ENCODE results near the gene CTNNA2. TPM values are rescaled to one million over a fixed set of nuclear protein-coding genes. Genes with fewer than 3 reads are reported as not detected.

CTNNA2 gene
- polyA plus RNA-seq, 2 of the 4 experiments (the other 2 are of a cell fraction) = 0.50 to 0.94 TPM

DNA sequence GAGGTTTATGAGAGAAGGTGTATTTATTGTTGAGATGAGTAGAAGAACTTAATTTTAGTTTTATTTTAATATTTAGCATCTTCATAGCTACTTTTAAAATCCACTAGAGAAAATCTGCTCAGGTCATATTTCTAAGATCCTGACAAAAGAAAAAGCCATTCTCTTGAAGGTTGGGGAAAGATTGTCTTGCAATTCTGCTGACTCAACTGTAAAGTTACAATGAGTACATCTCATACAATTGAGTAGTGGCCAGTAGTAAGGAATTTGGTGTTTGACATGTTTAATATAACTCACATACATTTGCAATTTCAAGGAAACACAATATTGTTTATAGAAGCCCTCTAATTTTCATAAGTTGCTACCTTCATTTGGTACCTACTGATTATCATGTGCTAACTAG lies 447.2 kb downstream of the CTNNA2 start:
- CTCF ChIA-PET = no interaction called here
- ATAC-seq = no peak
- no peak for TF ChIP-seq CHD4 (IDR thresholded peaks at IDR 0.05; ENCODE audit: borderline replicate concordance)
- no peak for TF ChIP-seq POLR2A (IDR thresholded peaks at IDR 0.05; ENCODE audit: low read length)
- TF ChIP-seq MAFK (IDR thresholded peaks at IDR 0.05; ENCODE audit: partially characterized antibody) = peak; percentile 82
- Histone ChIP-seq H3K4me3 (no peak overlapping the region), H3K4me2 (no peak overlapping the region), H3K4me1 (no peaks in the 10 kb centered on the region), H3K9me3 (no peaks in the 10 kb centered on the region; the same call in 2 of the 3 replicates), H3K27ac (no peak overlapping the region)
- POLR2A ChIA-PET = no interaction called here
- no peak for DNase-seq (ENCODE audit: low read depth in 1 of 2, low spot score in 1 of 2)
- FAIRE-seq = no peak

DNA sequence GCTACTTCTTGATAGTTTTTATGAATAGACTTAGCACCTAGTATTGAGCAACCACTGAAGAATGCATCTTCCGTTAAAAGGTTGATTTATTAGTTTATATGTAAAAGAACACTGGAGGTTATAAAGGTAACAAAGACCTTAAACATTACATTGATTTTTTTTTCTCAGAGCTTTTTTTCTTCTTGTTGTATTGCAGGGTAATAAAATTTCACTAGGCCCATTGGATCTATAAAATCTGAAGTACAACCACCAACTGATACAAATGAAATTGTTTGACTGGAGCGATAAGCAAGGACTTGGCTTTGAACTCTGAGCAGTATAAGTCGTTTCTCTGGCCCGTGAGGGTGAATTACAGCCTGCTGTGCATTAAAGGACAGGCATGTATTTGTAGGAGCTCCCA lies 447.7 kb downstream of the CTNNA2 start:
- ChIA-PET POLR2A (no interaction called here), CTCF (no interaction called here)
- ATAC-seq = no peak
- Histone ChIP-seq H3K4me1 (no peaks in the 10 kb centered on the region), H3K4me3 (no peak overlapping the region), H3K4me2 (no peak overlapping the region), H3K9me3 (no peaks in the 10 kb centered on the region; the same call in 2 of the 3 replicates), H3K27ac (no peak overlapping the region)
- DNase-seq (ENCODE audit: low read depth in 1 of 2, low spot score in 1 of 2) = no peak
- no peak for FAIRE-seq
- WGBS (ENCODE audit: missing lambda C conversion rate) = 35% methylated on average over 4 of the region's 4 CpGs
- TF ChIP-seq, protein P1, sequence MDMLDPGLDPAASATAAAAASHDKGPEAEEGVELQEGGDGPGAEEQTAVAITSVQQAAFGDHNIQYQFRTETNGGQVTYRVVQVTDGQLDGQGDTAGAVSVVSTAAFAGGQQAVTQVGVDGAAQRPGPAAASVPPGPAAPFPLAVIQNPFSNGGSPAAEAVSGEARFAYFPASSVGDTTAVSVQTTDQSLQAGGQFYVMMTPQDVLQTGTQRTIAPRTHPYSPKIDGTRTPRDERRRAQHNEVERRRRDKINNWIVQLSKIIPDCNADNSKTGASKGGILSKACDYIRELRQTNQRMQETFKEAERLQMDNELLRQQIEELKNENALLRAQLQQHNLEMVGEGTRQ (IDR thresholded peaks at IDR 0.05) = no peak
- TF ChIP-seq, protein P2, sequence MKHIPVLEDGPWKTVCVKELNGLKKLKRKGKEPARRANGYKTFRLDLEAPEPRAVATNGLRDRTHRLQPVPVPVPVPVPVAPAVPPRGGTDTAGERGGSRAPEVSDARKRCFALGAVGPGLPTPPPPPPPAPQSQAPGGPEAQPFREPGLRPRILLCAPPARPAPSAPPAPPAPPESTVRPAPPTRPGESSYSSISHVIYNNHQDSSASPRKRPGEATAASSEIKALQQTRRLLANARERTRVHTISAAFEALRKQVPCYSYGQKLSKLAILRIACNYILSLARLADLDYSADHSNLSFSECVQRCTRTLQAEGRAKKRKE (CRISPR knock-in tag; IDR thresholded peaks at IDR 0.05; ENCODE audit: low read depth) = no peak
- TF ChIP-seq SREBF2 (IDR thresholded peaks at IDR 0.05) (no peak), EP300 (IDR thresholded peaks at IDR 0.05) (no peak), TFCP2L1 (CRISPR knock-in tag; IDR thresholded peaks at IDR 0.05) (no peak), HOXA7 (CRISPR knock-in tag; IDR thresholded peaks at IDR 0.05) (no peak), FOXS1 (CRISPR knock-in tag; IDR thresholded peaks at IDR 0.05) (no peak), EHMT2 (IDR thresholded peaks at IDR 0.05; ENCODE audit: low read depth) (no peak), SMC3 (IDR thresholded peaks at IDR 0.05) (no peak), KDM1A (IDR thresholded peaks at IDR 0.05; ENCODE audit: low read depth) (no peak), MYC (IDR thresholded peaks at IDR 0.05; ENCODE audit: borderline replicate concordance, low read length) (no peak), ZFP36 (IDR thresholded peaks at IDR 0.05; ENCODE audit: borderline replicate concordance, partially characterized antibody) (no peak), MAFK (IDR thresholded peaks at IDR 0.05; ENCODE audit: partially characterized antibody) (no peak), RCOR1 (IDR thresholded peaks at IDR 0.05; ENCODE audit: low read depth, low read length) (no peak), FOSB (CRISPR knock-in tag; IDR thresholded peaks at IDR 0.05) (no peak)
- TF ChIP-seq, protein P3, sequence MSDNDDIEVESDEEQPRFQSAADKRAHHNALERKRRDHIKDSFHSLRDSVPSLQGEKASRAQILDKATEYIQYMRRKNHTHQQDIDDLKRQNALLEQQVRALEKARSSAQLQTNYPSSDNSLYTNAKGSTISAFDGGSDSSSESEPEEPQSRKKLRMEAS (IDR thresholded peaks at IDR 0.05) = no peak

DNA sequence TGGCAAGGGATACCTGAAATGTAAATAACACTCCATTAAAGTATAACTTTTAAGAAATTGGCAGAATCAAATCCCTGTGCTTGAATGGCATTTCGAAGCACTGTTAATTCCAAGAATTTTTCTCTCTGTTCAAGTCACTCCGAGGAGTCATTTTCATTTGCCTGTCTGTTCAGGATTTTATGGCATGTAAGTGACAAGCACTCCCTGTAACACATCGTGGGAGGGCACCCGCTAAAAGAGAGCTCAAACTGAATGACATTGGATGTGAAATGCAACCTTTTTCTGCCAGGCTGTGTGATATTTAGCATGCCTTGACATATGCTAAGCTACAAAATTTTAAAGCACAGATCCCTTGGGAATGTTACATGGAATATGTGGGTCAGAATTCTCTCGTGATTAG lies 452.1 kb downstream of the CTNNA2 start:
- CTCF ChIA-PET = no interaction called here
- WGBS (ENCODE audit: missing lambda C conversion rate) = 9% methylated on average over 5 of the region's 5 CpGs
- FAIRE-seq (no peak), ATAC-seq (no peak), DNase-seq (ENCODE audit: low read depth in 1 of 2, low spot score in 1 of 2) (no peak)
- no peak overlapping the region for H3K4me3 ChIP-seq
- POLR2A ChIA-PET = no interaction called here
- H3K9me3 ChIP-seq = no peaks in the 10 kb centered on the region; the same call in 2 of the 3 replicates
- H3K4me1 ChIP-seq = no peaks in the 10 kb centered on the region
- no peak overlapping the region for H3K4me2 ChIP-seq
- H3K27ac ChIP-seq = no peak overlapping the region
- TF ChIP-seq CBX8 (IDR thresholded peaks at IDR 0.05) = no peak
- TF ChIP-seq CBX2 (IDR thresholded peaks at IDR 0.05; ENCODE audit: borderline replicate concordance, low read depth) = no peak
- no peak for TF ChIP-seq PHF8 (IDR thresholded peaks at IDR 0.05; ENCODE audit: borderline replicate concordance, low read depth)
- no peak for TF ChIP-seq MYC (IDR thresholded peaks at IDR 0.05; ENCODE audit: borderline replicate concordance, low read length)
- no peak for TF ChIP-seq HOXA7 (CRISPR knock-in tag; IDR thresholded peaks at IDR 0.05)
- TF ChIP-seq, protein P4, sequence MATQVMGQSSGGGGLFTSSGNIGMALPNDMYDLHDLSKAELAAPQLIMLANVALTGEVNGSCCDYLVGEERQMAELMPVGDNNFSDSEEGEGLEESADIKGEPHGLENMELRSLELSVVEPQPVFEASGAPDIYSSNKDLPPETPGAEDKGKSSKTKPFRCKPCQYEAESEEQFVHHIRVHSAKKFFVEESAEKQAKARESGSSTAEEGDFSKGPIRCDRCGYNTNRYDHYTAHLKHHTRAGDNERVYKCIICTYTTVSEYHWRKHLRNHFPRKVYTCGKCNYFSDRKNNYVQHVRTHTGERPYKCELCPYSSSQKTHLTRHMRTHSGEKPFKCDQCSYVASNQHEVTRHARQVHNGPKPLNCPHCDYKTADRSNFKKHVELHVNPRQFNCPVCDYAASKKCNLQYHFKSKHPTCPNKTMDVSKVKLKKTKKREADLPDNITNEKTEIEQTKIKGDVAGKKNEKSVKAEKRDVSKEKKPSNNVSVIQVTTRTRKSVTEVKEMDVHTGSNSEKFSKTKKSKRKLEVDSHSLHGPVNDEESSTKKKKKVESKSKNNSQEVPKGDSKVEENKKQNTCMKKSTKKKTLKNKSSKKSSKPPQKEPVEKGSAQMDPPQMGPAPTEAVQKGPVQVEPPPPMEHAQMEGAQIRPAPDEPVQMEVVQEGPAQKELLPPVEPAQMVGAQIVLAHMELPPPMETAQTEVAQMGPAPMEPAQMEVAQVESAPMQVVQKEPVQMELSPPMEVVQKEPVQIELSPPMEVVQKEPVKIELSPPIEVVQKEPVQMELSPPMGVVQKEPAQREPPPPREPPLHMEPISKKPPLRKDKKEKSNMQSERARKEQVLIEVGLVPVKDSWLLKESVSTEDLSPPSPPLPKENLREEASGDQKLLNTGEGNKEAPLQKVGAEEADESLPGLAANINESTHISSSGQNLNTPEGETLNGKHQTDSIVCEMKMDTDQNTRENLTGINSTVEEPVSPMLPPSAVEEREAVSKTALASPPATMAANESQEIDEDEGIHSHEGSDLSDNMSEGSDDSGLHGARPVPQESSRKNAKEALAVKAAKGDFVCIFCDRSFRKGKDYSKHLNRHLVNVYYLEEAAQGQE (IDR thresholded peaks at IDR 0.05) = no peak
- TF ChIP-seq, protein P5, sequence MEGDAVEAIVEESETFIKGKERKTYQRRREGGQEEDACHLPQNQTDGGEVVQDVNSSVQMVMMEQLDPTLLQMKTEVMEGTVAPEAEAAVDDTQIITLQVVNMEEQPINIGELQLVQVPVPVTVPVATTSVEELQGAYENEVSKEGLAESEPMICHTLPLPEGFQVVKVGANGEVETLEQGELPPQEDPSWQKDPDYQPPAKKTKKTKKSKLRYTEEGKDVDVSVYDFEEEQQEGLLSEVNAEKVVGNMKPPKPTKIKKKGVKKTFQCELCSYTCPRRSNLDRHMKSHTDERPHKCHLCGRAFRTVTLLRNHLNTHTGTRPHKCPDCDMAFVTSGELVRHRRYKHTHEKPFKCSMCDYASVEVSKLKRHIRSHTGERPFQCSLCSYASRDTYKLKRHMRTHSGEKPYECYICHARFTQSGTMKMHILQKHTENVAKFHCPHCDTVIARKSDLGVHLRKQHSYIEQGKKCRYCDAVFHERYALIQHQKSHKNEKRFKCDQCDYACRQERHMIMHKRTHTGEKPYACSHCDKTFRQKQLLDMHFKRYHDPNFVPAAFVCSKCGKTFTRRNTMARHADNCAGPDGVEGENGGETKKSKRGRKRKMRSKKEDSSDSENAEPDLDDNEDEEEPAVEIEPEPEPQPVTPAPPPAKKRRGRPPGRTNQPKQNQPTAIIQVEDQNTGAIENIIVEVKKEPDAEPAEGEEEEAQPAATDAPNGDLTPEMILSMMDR (IDR thresholded peaks at IDR 0.05) = no peak
- no peak for TF ChIP-seq POLR2AphosphoS2 (conservative IDR thresholded peaks at IDR 0.05; ENCODE audit: low read length)
- TF ChIP-seq HOXB5 (CRISPR knock-in tag; IDR thresholded peaks at IDR 0.05) = no peak
- TF ChIP-seq EP300 (IDR thresholded peaks at IDR 0.05) = no peak
- TF ChIP-seq SREBF2 (IDR thresholded peaks at IDR 0.05) = no peak
- TF ChIP-seq TP53 (CRISPR knock-in tag; IDR thresholded peaks at IDR 0.05) = no peak
- TF ChIP-seq, protein P6, sequence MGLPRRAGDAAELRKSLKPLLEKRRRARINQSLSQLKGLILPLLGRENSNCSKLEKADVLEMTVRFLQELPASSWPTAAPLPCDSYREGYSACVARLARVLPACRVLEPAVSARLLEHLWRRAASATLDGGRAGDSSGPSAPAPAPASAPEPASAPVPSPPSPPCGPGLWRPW (IDR thresholded peaks at IDR 0.05) = no peak
- TF ChIP-seq FOSB (CRISPR knock-in tag; IDR thresholded peaks at IDR 0.05) = no peak
- TF ChIP-seq HDAC2 (IDR thresholded peaks at IDR 0.05) = no peak
- TF ChIP-seq POLR2A (IDR thresholded peaks at IDR 0.05; ENCODE audit: low read length) = no peak

All from A549 (cell line).